ENCODE measurements around the gene CBX5.
"Not testable (repeated sequence)": the region's sequence is repeated elsewhere in the genome, so short reads cannot be mapped to it uniquely, and the experiment has no call there.

The CBX5 gene

DNA sequence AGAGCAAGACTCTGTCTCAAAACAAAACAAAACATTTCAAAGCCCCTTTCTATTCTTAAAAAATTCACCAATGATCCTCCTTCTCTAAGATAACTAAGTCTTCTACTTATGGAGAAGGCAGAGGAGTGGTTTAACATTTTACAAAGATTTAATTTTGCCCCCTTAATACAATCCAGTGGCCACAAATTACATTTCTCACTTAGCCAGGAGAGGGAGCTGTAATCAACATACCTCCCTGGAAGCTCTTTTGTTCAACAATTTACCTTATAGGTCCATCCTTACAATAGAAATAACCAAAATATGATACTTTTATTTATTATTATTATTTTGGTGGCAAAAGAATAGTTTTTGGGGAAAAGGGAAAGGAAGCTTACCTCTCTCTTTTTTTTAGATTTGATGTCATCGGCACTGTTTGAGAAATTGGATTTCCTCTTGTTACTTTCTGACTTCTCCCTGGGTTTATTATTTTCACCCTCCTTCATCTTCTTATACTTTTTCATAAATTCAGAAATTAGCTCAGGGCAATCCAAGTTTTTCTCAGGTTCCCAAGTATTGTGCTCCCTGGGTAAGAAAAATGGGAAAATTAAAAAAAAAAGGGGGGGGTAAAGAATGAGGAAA is 28.1 kb downstream of the CBX5 start:
- Histone ChIP-seq H3K4me1 (peaks cover 0 to 14% (median 9%) of the 10 kb centered on the region in 10 experiments; a peak in 12 of 20 replicates), H3K36me3 (peaks cover 56 to 100% (median 94%) of the 10 kb centered on the region in 11 experiments), H3K9me3 (replicated peaks in 1 of 11) (no peaks in the 10 kb centered on the region), H3K4me3 (no peak overlapping the region), H3K27ac (peak overlapping the region in 7 of 11 experiments; percentile 22 to 65 (median 45); a peak in 10 of 22 replicates), H4K20me1 (peaks cover 0 to 22% (median 13%) of the 10 kb centered on the region in 11 experiments; a peak in 7 of 22 replicates), H3K4me2 (peak overlapping the region in 5 of 11 experiments; percentile 17 to 50 (median 30); a peak in 5 of 22 replicates), H3K27me3 (no peaks in the 10 kb centered on the region), H3K9ac (no peak overlapping the region)
- TF ChIP-seq Cebpa-rat (IDR thresholded peaks at IDR 0.05): no peak

DNA sequence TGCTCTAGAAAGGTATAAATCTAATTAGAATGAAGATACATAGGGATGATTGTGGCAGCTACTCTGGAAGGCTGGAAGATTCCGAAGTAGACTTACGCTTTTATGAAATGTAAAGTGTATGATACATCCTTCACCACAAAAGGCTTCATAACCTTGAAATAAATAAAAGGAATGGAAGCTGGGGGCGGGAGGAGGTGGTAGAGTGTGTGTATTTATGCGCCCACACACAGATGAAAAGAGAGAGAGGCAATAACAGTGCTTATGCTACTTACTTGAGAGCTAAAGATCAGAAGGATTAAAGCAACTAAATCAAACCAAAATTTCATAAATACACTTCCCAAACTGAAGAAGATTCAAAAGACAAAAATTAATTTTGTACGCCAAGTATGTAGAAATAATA is 30.4 kb downstream of the CBX5 start:
- Histone ChIP-seq H3K4me3 (no peak overlapping the region), H3K27ac (no peak overlapping the region), H3K9me3 (replicated peaks in 1 of 11) (no peaks in the 10 kb centered on the region), H3K4me2 (no peak overlapping the region), H3K27me3 (no peaks in the 10 kb centered on the region), H4K20me1 (peaks cover 0 to 16% (median 7%) of the 10 kb centered on the region in 11 experiments; a peak in 4 of 22 replicates), H3K9ac (no peak overlapping the region; a peak in 1 of 22 replicates), H3K36me3 (peaks cover 52 to 100% (median 94%) of the 10 kb centered on the region in 11 experiments), H3K4me1 (peaks cover 0 to 13% (median 9%) of the 10 kb centered on the region in 10 experiments; a peak in 12 of 20 replicates)
- no peak for TF ChIP-seq Cebpa-rat (IDR thresholded peaks at IDR 0.05)

DNA sequence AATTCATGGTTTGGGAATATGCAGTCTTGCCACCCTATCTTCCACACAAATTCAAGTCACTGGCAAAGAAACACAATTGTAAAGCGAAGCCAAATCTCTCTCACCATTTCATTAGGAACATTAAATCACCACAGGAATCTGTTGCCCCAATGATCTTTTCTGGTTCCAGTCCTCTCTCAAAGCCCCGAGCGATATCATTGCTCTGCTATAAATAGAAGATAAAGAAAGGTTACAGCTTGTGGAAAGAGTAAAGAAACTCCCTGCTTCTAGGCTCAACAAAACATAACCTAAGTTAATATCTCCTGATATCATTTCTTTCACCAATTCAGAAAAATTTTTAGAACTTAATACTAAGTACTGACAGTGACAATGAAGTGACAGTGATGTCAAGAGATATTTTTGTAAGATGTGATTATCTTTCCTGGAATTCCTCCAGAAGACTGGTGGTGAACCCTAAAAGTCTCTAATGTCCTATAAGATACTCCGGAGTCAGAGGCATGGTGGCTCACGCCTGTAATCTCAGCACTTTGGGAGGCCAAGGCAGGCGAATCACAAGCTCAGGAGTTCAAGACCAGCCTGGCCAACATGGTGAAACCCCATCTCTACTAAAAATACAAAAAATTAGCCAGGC is 33.8 kb downstream of the CBX5 start:
- H3K9me3 ChIP-seq (replicated peaks in 1 of 11): no peaks in the 10 kb centered on the region
- no peak overlapping the region for H3K4me2 ChIP-seq
- H3K9ac ChIP-seq: no peak overlapping the region
- H3K36me3 ChIP-seq: peaks cover 72 to 100% (median 99%) of the 10 kb centered on the region in 11 experiments
- no peak overlapping the region for H3K27ac ChIP-seq
- TF ChIP-seq Cebpa-rat (IDR thresholded peaks at IDR 0.05): no peak
- no peak overlapping the region for H3K4me3 ChIP-seq
- H3K27me3 ChIP-seq: no peaks in the 10 kb centered on the region
- H3K4me1 ChIP-seq: peaks cover 0 to 7% (median 4%) of the 10 kb centered on the region in 10 experiments; a peak in 12 of 20 replicates
- peaks cover 0 to 24% (median 0%) of the 10 kb centered on the region in 11 experiments; a peak in 5 of 22 replicates for H4K20me1 ChIP-seq

DNA sequence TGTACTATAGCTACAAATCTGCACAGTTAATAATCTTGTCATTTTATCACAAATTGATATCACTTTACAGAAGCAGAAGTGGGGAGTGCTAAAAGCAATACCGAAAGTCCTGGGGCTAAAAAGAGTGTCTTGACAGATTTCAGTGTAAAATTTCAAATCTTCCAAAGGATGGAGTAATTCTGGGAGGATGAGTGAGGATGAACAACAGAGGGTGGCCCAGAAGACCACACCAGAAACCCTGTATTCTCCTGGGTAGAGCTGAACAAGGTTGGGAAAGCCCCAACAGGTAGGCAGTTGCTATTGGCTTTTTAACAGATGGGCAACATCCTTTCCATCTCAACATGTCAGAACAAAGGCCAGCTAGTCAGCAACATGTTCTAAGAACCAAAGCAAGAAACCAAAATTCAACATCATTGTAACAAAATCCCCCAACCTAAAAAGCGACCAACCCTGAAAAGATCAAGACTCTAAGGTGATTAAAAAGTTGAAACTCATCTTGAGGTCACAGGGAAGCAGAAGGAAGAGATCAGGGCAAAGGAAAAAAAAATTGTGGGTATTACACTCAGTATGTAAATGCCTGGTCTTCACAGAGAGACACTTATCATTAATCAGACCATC is 38.8 kb downstream of the CBX5 start:
- no peak for TF ChIP-seq Cebpa-rat (IDR thresholded peaks at IDR 0.05)
- H3K4me3 ChIP-seq: no peak overlapping the region
- H3K4me2 ChIP-seq: no peak overlapping the region
- H3K9me3 ChIP-seq (replicated peaks in 1 of 11): no peaks in the 10 kb centered on the region
- H3K9ac ChIP-seq: no peak overlapping the region
- H3K27me3 ChIP-seq: no peaks in the 10 kb centered on the region
- H4K20me1 ChIP-seq: peaks cover 0 to 17% (median 0%) of the 10 kb centered on the region in 11 experiments; a peak in 3 of 22 replicates
- H3K27ac ChIP-seq: no peak overlapping the region
- H3K36me3 ChIP-seq: peaks cover 67 to 100% (median 100%) of the 10 kb centered on the region in 11 experiments
- H3K4me1 ChIP-seq: peaks cover 0 to 16% (median 0%) of the 10 kb centered on the region in 10 experiments; a peak in 7 of 20 replicates

DNA sequence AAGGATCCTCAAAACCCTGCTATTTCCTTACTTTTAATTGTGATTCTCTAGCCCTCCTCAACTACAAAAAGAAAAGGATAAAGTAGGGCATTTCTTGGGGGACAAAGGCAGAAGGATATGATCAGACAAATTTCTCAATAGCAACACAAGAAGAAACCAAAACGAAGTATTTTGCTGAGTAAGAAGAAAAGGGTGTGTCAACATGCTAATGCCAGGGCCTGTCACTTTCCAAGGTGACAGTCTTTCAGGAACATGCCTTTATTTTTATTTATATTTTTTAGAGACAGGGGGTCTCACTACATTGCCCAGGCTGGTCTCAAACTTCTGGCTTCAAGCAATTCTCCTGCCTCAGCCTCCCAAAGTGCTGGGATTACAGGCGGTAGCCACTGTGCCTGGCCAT is 39.8 kb downstream of the CBX5 start:
- peaks cover 0 to 17% (median 0%) of the 10 kb centered on the region in 11 experiments; a peak in 3 of 22 replicates for H4K20me1 ChIP-seq
- no peaks in the 10 kb centered on the region for H3K27me3 ChIP-seq
- H3K4me2 ChIP-seq: peak overlapping the region in 4 of 11 experiments; percentile 11 to 38 (median 32); a peak in 5 of 22 replicates
- H3K36me3 ChIP-seq: peaks cover 57 to 100% (median 97%) of the 10 kb centered on the region in 11 experiments
- H3K27ac ChIP-seq: peak overlapping the region in 3 of 11 experiments; percentile 4 to 10 (median 6); a peak in 1 of 22 replicates
- TF ChIP-seq Cebpa-rat (IDR thresholded peaks at IDR 0.05): no peak
- peaks cover 0 to 16% (median 0%) of the 10 kb centered on the region in 10 experiments; a peak in 7 of 20 replicates for H3K4me1 ChIP-seq
- no peak overlapping the region for H3K4me3 ChIP-seq
- no peaks in the 10 kb centered on the region for H3K9me3 ChIP-seq (replicated peaks in 1 of 11)
- H3K9ac ChIP-seq: no peak overlapping the region; a peak in 1 of 22 replicates

DNA sequence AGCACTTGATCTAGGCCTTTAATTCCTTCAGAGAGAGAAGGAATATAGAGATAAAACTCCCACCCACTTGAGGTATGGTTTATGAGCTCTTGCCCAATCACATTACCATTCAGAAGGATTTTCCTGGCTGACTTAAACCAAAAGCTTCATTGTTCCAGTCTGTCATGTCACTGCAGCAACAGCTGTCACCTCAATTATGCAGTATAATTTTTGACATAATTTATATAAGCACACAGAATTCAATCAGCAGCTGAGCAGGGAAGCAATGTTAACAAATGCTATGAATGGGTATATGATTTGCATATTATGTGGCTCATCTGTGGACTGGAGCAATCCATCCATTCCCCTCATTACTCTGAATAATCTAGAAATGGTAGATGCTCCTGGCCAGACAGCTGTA is 40.3 kb downstream of the CBX5 start:
- no peak for TF ChIP-seq Cebpa-rat (IDR thresholded peaks at IDR 0.05)
- 0 out of 22 replicates have a peak overlapping the region, but pooled peaks of 1 of the 11 experiments have one; percentile 4 for H3K27ac ChIP-seq
- no peak overlapping the region; a peak in 1 of 22 replicates for H3K9ac ChIP-seq
- H3K4me1 ChIP-seq: peaks cover 0 to 16% (median 0%) of the 10 kb centered on the region in 10 experiments; a peak in 7 of 20 replicates
- no peaks in the 10 kb centered on the region for H3K27me3 ChIP-seq
- peaks cover 52 to 100% (median 93%) of the 10 kb centered on the region in 11 experiments for H3K36me3 ChIP-seq
- H3K4me3 ChIP-seq: no peak overlapping the region
- H3K9me3 ChIP-seq (replicated peaks in 1 of 11): no peaks in the 10 kb centered on the region
- H3K4me2 ChIP-seq: peak overlapping the region in 2 of 11 experiments; percentile 28 to 37; a peak in 1 of 22 replicates
- H4K20me1 ChIP-seq: peaks cover 0 to 17% (median 0%) of the 10 kb centered on the region in 11 experiments; a peak in 3 of 22 replicates

DNA sequence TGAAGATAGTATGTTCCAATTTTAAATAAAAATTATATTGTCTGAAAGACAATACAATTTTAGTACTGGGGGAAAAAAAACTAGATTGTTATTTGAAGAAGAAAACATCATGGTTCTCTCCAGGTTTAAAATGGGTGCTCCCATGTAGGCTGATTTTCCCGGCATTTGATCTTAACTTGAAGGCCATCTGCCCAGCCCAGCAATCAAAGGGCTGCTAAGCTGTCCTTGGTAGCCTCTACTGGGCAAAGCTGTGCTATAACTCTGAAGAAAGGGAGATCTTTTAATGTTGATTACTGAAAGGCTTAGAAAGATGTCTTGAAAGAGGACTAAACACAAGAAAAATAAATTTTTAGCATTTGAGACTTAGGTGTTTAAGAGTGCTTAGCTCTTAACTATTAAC is 41.4 kb downstream of the CBX5 start:
- Histone ChIP-seq H3K27ac (no peak overlapping the region), H3K4me2 (no peak overlapping the region), H3K9ac (no peak overlapping the region), H3K27me3 (no peaks in the 10 kb centered on the region), H4K20me1 (peaks cover 0 to 11% (median 0%) of the 10 kb centered on the region in 11 experiments; a peak in 3 of 22 replicates), H3K36me3 (peaks cover 41 to 98% (median 90%) of the 10 kb centered on the region in 11 experiments), H3K4me3 (no peak overlapping the region), H3K9me3 (replicated peaks in 1 of 11) (no peaks in the 10 kb centered on the region), H3K4me1 (peaks cover 0 to 17% (median 2%) of the 10 kb centered on the region in 10 experiments; a peak in 9 of 20 replicates)
- no peak for TF ChIP-seq Cebpa-rat (IDR thresholded peaks at IDR 0.05)

DNA sequence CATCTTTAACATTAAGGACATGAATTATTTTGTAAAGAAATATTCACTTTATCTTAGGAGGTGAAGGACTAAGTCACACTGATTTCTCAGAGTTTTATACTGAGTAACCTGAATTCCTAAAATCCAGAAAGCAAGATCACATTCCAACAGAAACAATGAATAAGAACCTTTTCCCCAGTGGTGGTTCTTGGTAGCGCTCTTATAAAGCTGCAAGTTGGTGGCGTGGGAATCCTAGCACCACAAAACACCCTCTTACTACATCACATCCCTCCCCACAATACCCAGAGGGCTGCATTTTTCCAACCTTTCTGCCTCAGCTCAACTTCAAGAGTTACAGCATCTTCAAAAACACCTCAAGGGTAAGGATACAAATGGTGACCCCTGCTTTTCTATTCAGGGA is 47.1 kb downstream of the CBX5 start:
- TF ChIP-seq Cebpa-rat (IDR thresholded peaks at IDR 0.05): no peak
- Histone ChIP-seq H3K9me3 (replicated peaks in 1 of 11) (no peaks in the 10 kb centered on the region), H3K36me3 (peaks cover 3 to 62% (median 43%) of the 10 kb centered on the region in 11 experiments), H3K4me2 (peak overlapping the region in 2 of 11 experiments; percentile 32 to 97; a peak in 2 of 22 replicates), H3K9ac (no peak overlapping the region), H3K4me3 (no peak overlapping the region), H3K27ac (0 out of 22 replicates have a peak overlapping the region, but pooled peaks of 1 of the 11 experiments have one; percentile 12), H4K20me1 (no peaks in the 10 kb centered on the region), H3K27me3 (no peaks in the 10 kb centered on the region), H3K4me1 (peaks cover 21 to 61% (median 49%) of the 10 kb centered on the region in 10 experiments)

DNA sequence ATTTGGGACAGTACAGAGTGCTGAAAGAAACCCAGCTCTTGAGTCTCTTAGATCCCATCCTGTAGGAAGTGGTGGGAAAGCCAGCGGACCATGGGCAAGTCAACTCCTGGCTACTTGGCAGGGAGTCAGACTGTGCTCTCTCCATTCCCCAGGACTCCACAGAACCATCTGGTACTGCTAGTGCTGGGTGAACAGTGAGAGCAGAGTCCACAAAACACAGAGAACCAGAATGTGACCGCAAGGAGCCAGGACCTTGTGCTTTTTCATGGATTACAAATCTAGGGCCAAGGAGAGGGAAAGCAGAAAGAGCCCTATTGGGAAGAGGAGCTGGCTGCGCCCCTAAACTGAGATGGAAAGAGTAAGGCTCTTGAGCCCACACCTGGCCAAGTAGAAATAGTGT is 48.7 kb downstream of the CBX5 start:
- not testable (repeated sequence) for H3K4me3 ChIP-seq; H3K27me3 ChIP-seq; H4K20me1 ChIP-seq; H3K9me3 ChIP-seq (replicated peaks in 1 of 11); H3K9ac ChIP-seq
- Histone ChIP-seq H3K27ac (peak overlapping the region in 6 of 11 experiments; percentile 15 to 81 (median 31); a peak in 6 of 22 replicates), H3K4me1 (peaks cover 32 to 76% (median 64%) of the 10 kb centered on the region in 10 experiments), H3K4me2 (peak overlapping the region in 7 of 11 experiments; percentile 25 to 97 (median 84); a peak in 12 of 22 replicates), H3K36me3 (peaks cover 2 to 47% (median 28%) of the 10 kb centered on the region in 11 experiments; a peak in 19 of 22 replicates)
